PC-9 (cell line): ENCODE measurements around the gene MRPS11.

Source experiments
- CTCF ChIP-seq: fragments of 200-600 bp; sonication (generic); conservative IDR thresholded peaks from 2 replicates; pipeline ENCODE4 v1.6.1; 2017; ENCODE audit warnings: mixed run types, antibody characterized with exemption, mild to moderate bottlenecking, moderate library complexity
- EZH2 ChIP-seq: fragments of 200-600 bp; sonication (generic); IDR thresholded peaks from 2 replicates; pipeline ENCODE4 v1.8.0; 2017; ENCODE audit warnings: antibody characterized with exemption, low read depth

DNA sequence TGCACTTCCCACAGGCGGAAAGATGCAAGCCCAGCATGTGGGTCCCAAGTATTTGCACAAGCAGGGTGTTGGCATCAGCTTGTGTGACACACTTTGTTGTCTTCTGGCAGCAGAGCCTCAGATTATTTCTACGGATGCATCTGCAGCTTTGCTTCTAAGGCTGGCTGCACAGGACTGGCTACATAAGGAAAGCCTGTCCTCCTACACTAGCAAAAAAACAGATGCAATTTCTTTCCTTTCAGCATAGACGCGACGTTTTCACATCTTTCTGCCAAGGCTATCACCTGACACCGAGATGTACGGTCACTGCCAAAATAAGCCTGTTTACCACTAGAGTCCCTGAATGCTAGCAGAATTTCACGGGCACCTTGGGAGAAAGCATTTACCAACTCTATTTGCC lies 13.5 kb downstream of the MRPS11 start:
- TF ChIP-seq EZH2 (no peak), CTCF (no peak)
